SU-DHL-6 (cell line): Measurements from ENCODE around the gene TLR10.

ENCODE experiments used
- EZH2phosphoT487 ChIP-seq: fragments of 200-600 bp; sonication (generic), shearing (Covaris generic); conservative IDR thresholded peaks from 2 replicates; pipeline ENCODE4 v1.6.1; 2018; ENCODE audit warnings: mild to moderate bottlenecking, antibody characterized with exemption, low read length, moderate library complexity, mixed read lengths
- TF ChIP-seq, protein P1 (sequence below): fragments of 200-600 bp; sonication (generic); IDR thresholded peaks from one replicate; pipeline ENCODE4 v1.5.1; 2017; ENCODE audit warnings: antibody characterized with exemption, mild to moderate bottlenecking, low read length, moderate library complexity; ENCODE audit not compliant: insufficient read depth, poor library complexity, severe bottlenecking

DNA sequence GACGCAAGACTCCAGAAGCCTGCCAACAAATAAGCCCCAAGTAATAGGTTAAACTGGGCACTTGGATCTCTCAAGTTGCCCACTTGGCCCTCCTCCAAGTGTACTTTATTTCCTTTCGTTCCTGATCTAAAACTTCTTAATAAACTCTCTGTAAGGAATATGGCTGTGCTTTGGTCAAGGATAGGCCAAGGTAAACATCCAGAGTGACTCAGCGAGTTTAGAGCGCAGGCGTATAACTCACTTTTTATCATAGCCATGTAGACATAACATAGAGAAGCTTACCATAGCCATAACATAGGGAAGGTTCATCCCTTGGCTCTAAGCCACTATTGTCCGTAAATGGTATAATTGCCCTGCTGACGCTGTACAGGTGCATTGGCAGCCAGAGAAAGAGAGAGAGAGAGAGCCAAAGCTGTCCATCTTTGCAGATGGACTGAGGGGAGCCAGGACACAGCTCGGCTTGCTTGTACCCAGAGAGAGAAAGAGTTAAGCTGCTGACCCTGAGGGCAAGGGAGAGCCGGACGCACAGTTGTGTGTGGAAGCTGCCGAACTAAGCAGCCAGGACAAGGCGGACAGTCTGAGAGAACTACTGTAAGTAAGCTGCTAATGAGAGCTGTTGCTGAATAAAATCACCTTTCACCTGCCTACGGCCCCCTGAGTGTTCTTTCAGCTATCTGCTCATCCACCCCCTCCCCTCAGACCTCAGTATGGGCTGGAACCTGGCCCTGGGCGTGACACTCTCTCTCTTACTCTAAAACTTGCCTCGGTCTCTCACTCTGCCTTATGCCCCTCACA is 20.0 kb upstream of the TLR10 start:
- TF ChIP-seq, protein P1, sequence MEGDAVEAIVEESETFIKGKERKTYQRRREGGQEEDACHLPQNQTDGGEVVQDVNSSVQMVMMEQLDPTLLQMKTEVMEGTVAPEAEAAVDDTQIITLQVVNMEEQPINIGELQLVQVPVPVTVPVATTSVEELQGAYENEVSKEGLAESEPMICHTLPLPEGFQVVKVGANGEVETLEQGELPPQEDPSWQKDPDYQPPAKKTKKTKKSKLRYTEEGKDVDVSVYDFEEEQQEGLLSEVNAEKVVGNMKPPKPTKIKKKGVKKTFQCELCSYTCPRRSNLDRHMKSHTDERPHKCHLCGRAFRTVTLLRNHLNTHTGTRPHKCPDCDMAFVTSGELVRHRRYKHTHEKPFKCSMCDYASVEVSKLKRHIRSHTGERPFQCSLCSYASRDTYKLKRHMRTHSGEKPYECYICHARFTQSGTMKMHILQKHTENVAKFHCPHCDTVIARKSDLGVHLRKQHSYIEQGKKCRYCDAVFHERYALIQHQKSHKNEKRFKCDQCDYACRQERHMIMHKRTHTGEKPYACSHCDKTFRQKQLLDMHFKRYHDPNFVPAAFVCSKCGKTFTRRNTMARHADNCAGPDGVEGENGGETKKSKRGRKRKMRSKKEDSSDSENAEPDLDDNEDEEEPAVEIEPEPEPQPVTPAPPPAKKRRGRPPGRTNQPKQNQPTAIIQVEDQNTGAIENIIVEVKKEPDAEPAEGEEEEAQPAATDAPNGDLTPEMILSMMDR: no peak
- TF ChIP-seq EZH2phosphoT487: no peak
